Pancreas (tissue), 10 donors: Measurements from ENCODE around the gene CACUL1. TPM values are rescaled to one million over a fixed set of nuclear protein-coding genes. Genes with fewer than 3 reads are reported as not detected.

ENCODE experiments used
- ATAC-seq, 4 donors: fragments of 200-7000 bp; cut with Tn5 transposase; one replicate each; pipeline versions ENCODE4 v1.8.0 to v1.9.1; 2020; ENCODE audit warnings: mild to moderate bottlenecking in 4 of 4, moderate library complexity in 4 of 4
- DNase-seq, 6 donors: peaks; one replicate each; pipeline ENCODE4 v3.0.0-alpha.2; 2020
- FAIRE-seq: peaks from 2 replicates; lab custom pipeline; 2012; peaks lifted over from hg19 to GRCh38; lab: Jason Lieb, UNC
- H3K27ac ChIP-seq, 4 donors: fragments of 200-600 bp; sonication (generic); 1 replicate in 3 of 4; 2 replicates in 1 of 4; pipeline versions ENCODE4 v1.5.0 to v1.8.0; 2020
- H3K27me3 ChIP-seq, 4 donors: fragments of 200-600 bp; one replicate each; pipeline ENCODE4 v1.8.0; 2021
- H3K36me3 ChIP-seq, 3 donors: fragments of 200-600 bp; sonication (generic) in 1 of 3; one replicate each; pipeline versions ENCODE4 v1.5.0 to v1.8.0; 2020 to 2021
- H3K4me1 ChIP-seq, 3 donors: fragments of 200-600 bp; one replicate each; pipeline ENCODE4 v1.8.0; 2021
- H3K4me3 ChIP-seq, 4 donors: fragments of 200-600 bp; sonication (generic) in 2 of 4; one replicate each; pipeline versions ENCODE4 v1.5.0 to v1.8.0; 2020 to 2021
- H3K9me3 ChIP-seq, 4 donors: fragments of 200-600 bp; one replicate each; pipeline ENCODE4 v1.8.0; 2021
- CTCF ChIP-seq, 4 donors: fragments of 200-600 bp; sonication (generic) in 3 of 4; IDR thresholded peaks; one replicate each; pipeline versions ENCODE4 v1.5.0 to v1.8.0; 2021; ENCODE audit warnings: antibody characterized with exemption in 4 of 4
- WGBS, 2 donors: extraction: QIAGEN DNeasy Blood & Tissue Kit; methylation state at CpG; one replicate each; pipeline ENCODE4 v1.1.7; 2013; 5-methylcytosine and 5-hydroxymethylcytosine counted together
- intact Hi-C, 3 donors: fragments of 100-400 bp; cut with DNase I; formaldehyde crosslinking; loops; one replicate each; pipeline versions ENCODE4 v1.11.1 to v1.14.2; 2022
- polyA plus RNA-seq, 2 donors: library from polyadenylated mRNA; stranded (reverse); fragments of 200-250 nt; gene quantifications; one replicate each; pipeline ENCODE4 v1.2.3, GENCODE V29; 2013
- total RNA-seq, 6 donors: library from RNA; stranded (reverse); fragmentation: NEBNext Ultra II Directional in 4 of 6; extraction: Animal tissue kit (Norgen Biotek cat#: 25700) in 4 of 6; gene quantifications; one replicate each; pipeline versions ENCODE4 v1.2.1 to v1.2.4, GENCODE V29; 2021 to 2023
- donor health status: healthy with polysubstance abuse.
- donor health status: DM: no; HTN: no; CAD: no; lungs with moderate emphysema.
- donor health status: DM: no; HTN: no; CAD: no.
- donor health status: control.
- donor health status: control.
- donor health status: Bipolar disorder and iron deficiency.
- donor health status: DM: yes; HTN: yes; CAD: no.
- donor health status: DM: no; HTN: no; CAD: no.
- donor health status: DM: no; HTN: no; CAD: no.
- donor health status: DM: yes; HTN: yes; CAD: no.

The CACUL1 gene
- total and polyA plus RNA-seq, 8 donors = 3.1 to 28.3 (median 16.2) TPM

GRCh38 chr10:118642228-118642627 lies 112.5 kb downstream of the CACUL1 start:
- Histone ChIP-seq H3K27me3 (no peaks in the 10 kb centered on the region), H3K9me3 (no peaks in the 10 kb centered on the region), H3K4me3 (no peak overlapping the region), H3K36me3 (no peaks in the 10 kb centered on the region), H3K4me1 (no peaks in the 10 kb centered on the region), H3K27ac (no peak overlapping the region)
- TF ChIP-seq CTCF (IDR thresholded peaks at IDR 0.05) = no peak
- no peak for ATAC-seq
- no peak for DNase-seq
- WGBS, 2 donors = 68 to 77% methylated on average over 2 of the region's 2 CpGs
- intact Hi-C loops = no loop called here
- FAIRE-seq = no peak

GRCh38 chr10:118638680-118639079 lies 116.1 kb downstream of the CACUL1 start:
- H3K9me3 ChIP-seq = no peaks in the 10 kb centered on the region
- H3K4me1 ChIP-seq = peaks cover 0 to 6% (median 0%) of the 10 kb centered on the region in 3 donors
- no peak for DNase-seq
- intact Hi-C loops = no loop called here
- H3K27ac ChIP-seq = no peak overlapping the region
- 80 to 86% methylated on average over 9 of the region's 9 CpGs for WGBS, 2 donors
- TF ChIP-seq CTCF (IDR thresholded peaks at IDR 0.05) = no peak
- H3K4me3 ChIP-seq = no peak overlapping the region
- ATAC-seq = no peak
- FAIRE-seq = no peak
- no peaks in the 10 kb centered on the region for H3K36me3 ChIP-seq
- H3K27me3 ChIP-seq = no peaks in the 10 kb centered on the region

GRCh38 chr10:118635674-118636402 lies 118.9 kb downstream of the CACUL1 start:
- intact Hi-C loops = no loop called here
- Histone ChIP-seq H3K4me3 (no peak overlapping the region), H3K27ac (no peak overlapping the region), H3K9me3 (no peaks in the 10 kb centered on the region), H3K4me1 (peaks cover 0 to 6% (median 0%) of the 10 kb centered on the region in 3 donors), H3K36me3 (no peaks in the 10 kb centered on the region), H3K27me3 (no peaks in the 10 kb centered on the region)
- 71 to 83% methylated on average over 4 of the region's 4 CpGs for WGBS, 2 donors
- no peak for FAIRE-seq
- no peak for TF ChIP-seq CTCF (IDR thresholded peaks at IDR 0.05)
- ATAC-seq = no peak
- DNase-seq = no peak

GRCh38 chr10:118633786-118634185 lies 121.0 kb downstream of the CACUL1 start:
- 44 to 57% methylated on average over 7 of the region's 7 CpGs for WGBS, 2 donors
- intact Hi-C loops = no loop called here
- no peak for FAIRE-seq

More at GRCh38 chr10:118633786-118634185, 121.0 kb downstream of the CACUL1 start:
- Histone ChIP-seq H3K4me3 (no peak overlapping the region), H3K36me3 (no peaks in the 10 kb centered on the region), H3K9me3 (no peaks in the 10 kb centered on the region), H3K4me1 (peaks cover 0 to 6% (median 0%) of the 10 kb centered on the region in 3 donors), H3K27ac (no peak overlapping the region), H3K27me3 (no peaks in the 10 kb centered on the region)
- TF ChIP-seq CTCF (IDR thresholded peaks at IDR 0.05) = no peak
- DNase-seq (no peak), ATAC-seq (no peak)
